Measurements from ENCODE around the gene DDX46. TPM values are rescaled to one million over a fixed set of nuclear protein-coding genes. Genes with fewer than 3 reads are reported as not detected.

The DDX46 gene
- total and polyA plus RNA-seq, 2 of the 8 experiments (the other 6 are each of a cell fraction or from before 2014, with no cell fraction given) = 22.6 to 110 TPM

- TF ChIP-seq, protein P1, sequence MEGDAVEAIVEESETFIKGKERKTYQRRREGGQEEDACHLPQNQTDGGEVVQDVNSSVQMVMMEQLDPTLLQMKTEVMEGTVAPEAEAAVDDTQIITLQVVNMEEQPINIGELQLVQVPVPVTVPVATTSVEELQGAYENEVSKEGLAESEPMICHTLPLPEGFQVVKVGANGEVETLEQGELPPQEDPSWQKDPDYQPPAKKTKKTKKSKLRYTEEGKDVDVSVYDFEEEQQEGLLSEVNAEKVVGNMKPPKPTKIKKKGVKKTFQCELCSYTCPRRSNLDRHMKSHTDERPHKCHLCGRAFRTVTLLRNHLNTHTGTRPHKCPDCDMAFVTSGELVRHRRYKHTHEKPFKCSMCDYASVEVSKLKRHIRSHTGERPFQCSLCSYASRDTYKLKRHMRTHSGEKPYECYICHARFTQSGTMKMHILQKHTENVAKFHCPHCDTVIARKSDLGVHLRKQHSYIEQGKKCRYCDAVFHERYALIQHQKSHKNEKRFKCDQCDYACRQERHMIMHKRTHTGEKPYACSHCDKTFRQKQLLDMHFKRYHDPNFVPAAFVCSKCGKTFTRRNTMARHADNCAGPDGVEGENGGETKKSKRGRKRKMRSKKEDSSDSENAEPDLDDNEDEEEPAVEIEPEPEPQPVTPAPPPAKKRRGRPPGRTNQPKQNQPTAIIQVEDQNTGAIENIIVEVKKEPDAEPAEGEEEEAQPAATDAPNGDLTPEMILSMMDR (IDR thresholded peaks at IDR 0.05; ENCODE audit: control extremely low read depth in 1 of 3, insufficient read depth in 1 of 3, low read depth in 1 of 3, low read length in 3 of 3) = no peak
- TF ChIP-seq CHD1 (IDR thresholded peaks at IDR 0.05; ENCODE audit: low read depth, low read length) = no peak
- no peak for TF ChIP-seq HDAC2 (IDR thresholded peaks at IDR 0.05; ENCODE audit: borderline replicate concordance in 1 of 2, low read depth in 2 of 2, low read length in 2 of 2)
- no peak for TF ChIP-seq GABPA (IDR thresholded peaks at IDR 0.05; ENCODE audit: borderline replicate concordance, insufficient read depth, low read length)
- no peak for TF ChIP-seq KDM4A (IDR thresholded peaks at IDR 0.05; ENCODE audit: low read depth, low read length, severe bottlenecking)
- TF ChIP-seq RFX5 (IDR thresholded peaks at IDR 0.05; ENCODE audit: borderline replicate concordance, low read depth, low read length) = no peak
- no peak for TF ChIP-seq JUN (IDR thresholded peaks at IDR 0.05; ENCODE audit: low read depth, low read length)
- TF ChIP-seq EGR1 (IDR thresholded peaks at IDR 0.05; ENCODE audit: borderline replicate concordance, low read depth, low read length) = no peak
- no peak for TF ChIP-seq POU5F1 (IDR thresholded peaks at IDR 0.05; ENCODE audit: low read depth, low read length)
- no peak for TF ChIP-seq YY1 (IDR thresholded peaks at IDR 0.05; ENCODE audit: low read depth, low read length)
- TF ChIP-seq HDAC6 (IDR thresholded peaks at IDR 0.05; ENCODE audit: low read depth, low read length) = no peak
Measured at GRCh38 chr5:134833340-134834032, 74.9 kb downstream of the DDX46 start (continued).
